Heart left ventricle (tissue), 16 donors: Measurements from ENCODE around the gene KRT80. TPM values are rescaled to one million over a fixed set of nuclear protein-coding genes. Genes with fewer than 3 reads are reported as not detected.

Experiments
- ATAC-seq, 4 donors: fragments of 200-7000 bp; cut with Tn5 transposase; one replicate each; pipeline ENCODE4 v1.9.1; 2020 to 2022; ENCODE audit warnings: moderate library complexity in 4 of 4, mild to moderate bottlenecking in 3 of 4, moderate number of reproducible peaks in 1 of 4
- DNase-seq, 5 donors: peaks; one replicate each; pipeline ENCODE4 v3.0.0-alpha.2; 2020
- H3K27ac ChIP-seq, 12 donors: fragments of 200-600 bp; sonication (generic) in 4 of 12; one replicate each; pipeline versions ENCODE4 v1.5.0 to v1.8.0; 2016 to 2022; ENCODE audit warnings: mild to moderate bottlenecking in 2 of 12
- H3K27me3 ChIP-seq, 9 donors: fragments of 200-600 bp; sonication (generic) in 2 of 9; one replicate each; pipeline versions ENCODE4 v1.5.1 to v1.8.0; 2016 to 2022; ENCODE audit warnings: mild to moderate bottlenecking in 3 of 9
- H3K36me3 ChIP-seq, 9 donors: fragments of 200-600 bp; sonication (generic) in 2 of 9; one replicate each; pipeline versions ENCODE4 v1.5.0 to v1.8.0; 2018 to 2022; ENCODE audit warnings: mild to moderate bottlenecking in 2 of 9
- H3K4me1 ChIP-seq, 12 donors: fragments of 200-600 bp; sonication (generic) in 4 of 12; one replicate each; pipeline versions ENCODE4 v1.5.0 to v1.8.0; 2016 to 2022; ENCODE audit warnings: mild to moderate bottlenecking in 3 of 12
- H3K4me3 ChIP-seq, 12 donors: fragments of 200-600 bp; sonication (generic) in 4 of 12; one replicate each; pipeline versions ENCODE4 v1.5.0 to v1.8.0; 2017 to 2022; ENCODE audit warnings: mild to moderate bottlenecking in 9 of 12, moderate library complexity in 4 of 12
- H3K9me3 ChIP-seq, 12 donors: fragments of 200-600 bp; sonication (generic) in 4 of 12; one replicate each; pipeline versions ENCODE4 v1.5.0 to v1.8.0; 2016 to 2022; ENCODE audit warnings: mild to moderate bottlenecking in 1 of 12
- POLR2A ChIP-seq, 2 donors: fragments of 450-650 bp; IDR thresholded peaks; one replicate each; pipeline ENCODE4 v1.6.1; 2017; ENCODE audit warnings: antibody characterized with exemption in 2 of 2, mild to moderate bottlenecking in 2 of 2, moderate library complexity in 2 of 2
- WGBS, 4 donors: extraction: QIAGEN DNeasy Blood & Tissue Kit in 2 of 4; methylation state at CpG; one replicate each; pipeline versions ENCODE4 v1.1.5 to v1.1.7; 2013 to 2018; 5-methylcytosine and 5-hydroxymethylcytosine counted together
- intact Hi-C, 10 donors: fragments of 100-400 bp; cut with DNase I; formaldehyde crosslinking; loops; one replicate each; pipeline versions ENCODE4 v1.11.1 to v1.14.2; 2022
- polyA plus RNA-seq, 2 donors: library from polyadenylated mRNA; stranded (reverse); fragments of 200-250 nt; gene quantifications; one replicate each; pipeline ENCODE4 v1.2.3, GENCODE V29; 2013
- total RNA-seq, 9 donors: library from RNA; depleted of rRNA in 2 of 9; stranded (reverse); fragments of >200 nt in 2 of 9; fragmentation: NEBNext Ultra II Directional in 3 of 9; extraction: Animal tissue kit (Norgen Biotek cat#: 25700) in 3 of 9; gene quantifications; one replicate each; pipeline versions ENCODE4 v1.1.0 to v1.2.4, GENCODE V29; 2016 to 2023
- TF ChIP-seq, protein P1 (sequence below), 12 donors: fragments of 200-600 bp; sonication (generic) in 4 of 12; IDR thresholded peaks; one replicate each; pipeline versions ENCODE4 v1.5.0 to v1.8.0; 2018 to 2022; ENCODE audit warnings: antibody characterized with exemption in 12 of 12, mild to moderate bottlenecking in 5 of 12
- donor health status: ischemic (EF 13 %, LVEDD 7.1; RV severe dilation, severe dysfunction).
- donor health status: healthy with polysubstance abuse.
- donor health status: DM: no; HTN: yes; CAD: no.
- donor health status: DM: no; HTN: no; CAD: no.
- donor health status: ischemic (EF 25% LVEDD 6.9; RV normal size, moderate dysfunction).
- donor health status: ischemic (EF 25% LVEDD 5.7; RV mildly dilated, moderate dysfunction).
- donor health status: healthy.
- donor health status: DM: yes; HTN: yes; CAD: no.
- donor health status: ischemic (EF 35%, LVEDD 5.7; RV mildly dilated, moderate dysfunction).
- donor health status: nonischemic (EF 11% LVEDD 7.7; RV severe dilation, severe dysfunction).
- donor health status: DM: yes; HTN: yes; CAD: no.
- donor health status: PGD.
- donor health status: ischemic (EF 29% LVEDD 5.4; RV normal size, mild dysfunction).
- donor health status: nonischemic (EF 23%, LVEDD 6.1; RV moderate dilation, normal function).

KRT80 gene
- total and polyA plus RNA-seq, 11 donors: 0.08 to 1.2 (median 0.24) TPM; not detected in 2

DNA sequence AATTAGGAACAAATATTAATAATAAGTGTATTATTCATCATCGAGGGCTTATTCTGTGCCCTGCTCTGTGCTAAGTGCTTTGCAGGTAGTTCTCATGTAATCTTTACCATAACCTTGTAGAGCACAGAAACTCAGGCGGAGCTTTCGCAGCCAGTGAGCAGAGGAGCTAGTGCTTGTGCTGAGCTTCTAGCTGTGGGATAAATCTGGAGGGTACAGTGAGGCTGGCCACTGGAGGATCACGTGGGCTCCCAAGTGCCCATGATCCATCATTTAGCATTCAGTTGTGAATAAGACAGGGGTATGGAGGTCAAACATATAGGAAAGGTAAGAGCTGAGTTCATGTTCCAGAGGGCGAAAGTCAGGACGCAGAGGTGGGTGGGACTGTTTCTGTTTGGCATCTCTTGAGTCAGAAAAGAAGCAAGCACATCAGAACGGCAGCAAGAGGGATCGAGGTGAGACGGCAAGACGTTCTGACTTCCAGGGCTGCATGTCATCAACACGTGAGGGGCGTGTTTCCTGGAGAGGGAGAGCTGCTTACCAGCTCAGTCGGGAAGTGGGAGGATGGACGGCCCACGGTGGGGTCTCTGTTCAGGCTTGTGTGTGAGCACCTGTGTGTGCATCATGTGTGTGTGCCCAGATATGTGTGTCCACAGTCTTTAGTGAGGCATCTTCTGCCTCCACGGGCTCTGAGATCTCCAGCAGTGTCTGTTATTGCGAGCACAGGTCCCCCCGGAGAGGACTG lies 16.8 kb upstream of the KRT80 start:
- no peak for ATAC-seq
- Histone ChIP-seq H3K27ac (no peak overlapping the region), H3K36me3 (no peaks in the 10 kb centered on the region), H3K27me3 (peaks cover 0 to 6% (median 0%) of the 10 kb centered on the region in 9 donors), H3K4me3 (no peak overlapping the region), H3K9me3 (no peaks in the 10 kb centered on the region), H3K4me1 (peaks cover 6 to 30% (median 12%) of the 10 kb centered on the region in 12 donors)
- 63 to 76% (median 68%) methylated on average over 18 of the region's 18 CpGs for WGBS, 4 donors
- DNase-seq: peak in 2 of 5 donors; percentile 20 to 39
- no peak for TF ChIP-seq POLR2A (IDR thresholded peaks at IDR 0.05)
- TF ChIP-seq, protein P1, sequence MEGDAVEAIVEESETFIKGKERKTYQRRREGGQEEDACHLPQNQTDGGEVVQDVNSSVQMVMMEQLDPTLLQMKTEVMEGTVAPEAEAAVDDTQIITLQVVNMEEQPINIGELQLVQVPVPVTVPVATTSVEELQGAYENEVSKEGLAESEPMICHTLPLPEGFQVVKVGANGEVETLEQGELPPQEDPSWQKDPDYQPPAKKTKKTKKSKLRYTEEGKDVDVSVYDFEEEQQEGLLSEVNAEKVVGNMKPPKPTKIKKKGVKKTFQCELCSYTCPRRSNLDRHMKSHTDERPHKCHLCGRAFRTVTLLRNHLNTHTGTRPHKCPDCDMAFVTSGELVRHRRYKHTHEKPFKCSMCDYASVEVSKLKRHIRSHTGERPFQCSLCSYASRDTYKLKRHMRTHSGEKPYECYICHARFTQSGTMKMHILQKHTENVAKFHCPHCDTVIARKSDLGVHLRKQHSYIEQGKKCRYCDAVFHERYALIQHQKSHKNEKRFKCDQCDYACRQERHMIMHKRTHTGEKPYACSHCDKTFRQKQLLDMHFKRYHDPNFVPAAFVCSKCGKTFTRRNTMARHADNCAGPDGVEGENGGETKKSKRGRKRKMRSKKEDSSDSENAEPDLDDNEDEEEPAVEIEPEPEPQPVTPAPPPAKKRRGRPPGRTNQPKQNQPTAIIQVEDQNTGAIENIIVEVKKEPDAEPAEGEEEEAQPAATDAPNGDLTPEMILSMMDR (IDR thresholded peaks at IDR 0.05): no peak
- intact Hi-C loops: no loop called here

DNA sequence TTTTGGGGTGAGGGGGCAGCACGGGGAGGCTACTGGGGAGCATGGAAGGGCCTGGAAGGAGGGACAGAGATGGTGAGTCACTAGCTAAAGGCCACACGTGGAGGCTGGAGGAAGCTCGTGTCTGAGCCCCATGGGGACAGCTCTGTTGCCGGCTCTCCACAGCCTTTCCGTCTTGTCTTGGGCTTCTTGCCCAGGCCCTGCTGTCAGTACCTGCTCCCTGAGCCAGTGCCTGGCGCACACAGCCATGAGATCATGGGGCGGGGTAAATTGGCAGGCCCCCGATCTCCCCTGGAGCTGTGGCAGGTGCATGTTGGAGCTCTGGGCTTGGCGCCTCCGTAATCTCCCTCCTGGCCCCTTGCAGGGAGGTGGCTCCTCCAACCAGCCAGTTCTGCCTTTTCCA lies 16.1 kb upstream of the KRT80 start:
- 3 to 17% (median 9%) methylated on average over 5 to 10 of the region's 10 CpGs for WGBS, 4 donors
- no peak for TF ChIP-seq POLR2A (IDR thresholded peaks at IDR 0.05)
- TF ChIP-seq, protein P1 (IDR thresholded peaks at IDR 0.05): no peak
- H3K27me3 ChIP-seq: peaks cover 0 to 6% (median 0%) of the 10 kb centered on the region in 9 donors
- H3K36me3 ChIP-seq: no peaks in the 10 kb centered on the region
- no peak overlapping the region for H3K4me3 ChIP-seq
- intact Hi-C loops: no loop called here
- peaks cover 6 to 33% (median 12%) of the 10 kb centered on the region in 12 donors for H3K4me1 ChIP-seq
- ATAC-seq: peak; percentile 60 to 92 (median 84)
- peak overlapping the region in 1 of 12 donors; percentile 12 for H3K27ac ChIP-seq
- H3K9me3 ChIP-seq: no peaks in the 10 kb centered on the region
- DNase-seq: peak; percentile 76 to 85 (median 81)

DNA sequence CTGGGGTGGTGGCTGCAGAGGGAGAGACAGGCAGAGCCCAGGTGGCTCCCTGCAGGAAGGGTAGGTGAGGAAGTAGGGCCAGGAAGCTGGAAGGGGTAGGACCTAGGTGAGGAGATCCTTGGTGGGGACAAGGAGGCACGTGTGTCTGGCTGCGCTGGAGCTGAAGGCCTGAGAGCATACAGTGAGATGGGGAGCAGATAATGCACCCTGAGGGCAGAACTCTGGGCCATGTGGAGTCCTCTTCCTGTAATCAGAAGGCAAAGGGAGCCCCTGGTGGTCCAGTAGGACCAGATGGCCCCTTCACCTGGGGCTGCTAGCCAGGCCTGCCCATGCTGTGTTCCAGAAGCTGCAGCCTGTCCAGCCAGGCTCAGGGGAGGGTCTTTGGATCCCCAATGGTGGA lies 15.3 kb upstream of the KRT80 start:
- Histone ChIP-seq H3K27ac (no peak overlapping the region), H3K27me3 (peaks cover 0 to 6% (median 0%) of the 10 kb centered on the region in 9 donors), H3K36me3 (no peaks in the 10 kb centered on the region), H3K9me3 (no peaks in the 10 kb centered on the region), H3K4me1 (peaks cover 6 to 41% (median 16%) of the 10 kb centered on the region in 12 donors), H3K4me3 (no peak overlapping the region)
- ATAC-seq (no peak), DNase-seq (peak in 2 of 5 donors; percentile 18 to 27)
- 95 to 96% (median 96%) methylated on average over 2 of the region's 2 CpGs for WGBS, 4 donors
- TF ChIP-seq, protein P1 (IDR thresholded peaks at IDR 0.05): no peak
- TF ChIP-seq POLR2A (IDR thresholded peaks at IDR 0.05): no peak
- intact Hi-C loops: no loop called here

DNA sequence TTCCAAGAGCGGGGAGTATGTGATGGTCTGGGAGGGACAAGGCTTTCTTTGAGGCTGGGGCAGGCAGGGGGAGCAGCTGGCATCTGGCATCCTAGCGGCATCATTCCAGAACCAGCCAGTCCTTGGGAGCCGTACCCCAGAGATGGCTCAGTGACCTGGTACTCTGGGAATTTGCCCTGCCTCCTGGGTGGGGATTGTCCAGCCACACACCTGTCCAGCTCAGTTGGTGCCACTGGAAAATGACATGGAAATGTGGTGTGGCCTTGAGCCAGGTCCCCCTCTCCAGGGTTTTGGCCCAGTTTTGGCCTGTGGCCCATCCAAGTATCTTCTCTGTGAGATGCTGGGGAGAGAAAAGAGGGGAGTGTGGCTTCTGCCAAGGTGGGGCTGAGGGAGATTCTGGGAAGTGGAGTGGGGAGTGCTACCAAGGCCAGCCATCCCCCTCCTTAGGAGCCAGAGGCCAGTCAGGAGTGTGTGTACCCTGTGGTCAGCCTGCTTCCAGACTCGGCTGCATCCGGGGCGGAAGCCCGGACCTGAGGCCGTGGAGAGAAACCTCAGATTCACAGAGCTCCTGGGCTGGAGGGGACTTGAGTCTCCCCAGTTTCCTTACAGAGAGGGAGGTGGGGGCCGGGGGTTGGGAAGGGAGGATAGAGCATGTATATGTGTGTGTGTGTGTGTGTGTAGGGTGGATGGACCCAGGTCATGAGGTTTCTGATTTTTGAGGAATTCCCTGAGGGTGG lies 14.7 kb upstream of the KRT80 start:
- peaks cover 0 to 6% (median 0%) of the 10 kb centered on the region in 9 donors for H3K27me3 ChIP-seq
- intact Hi-C loops: no loop called here
- 96 to 97% (median 96%) methylated on average over 8 to 9 of the region's 9 CpGs for WGBS, 4 donors

More for the DNA sequence above, 14.7 kb upstream of the KRT80 start:
- Histone ChIP-seq H3K9me3 (no peaks in the 10 kb centered on the region), H3K27ac (no peak overlapping the region), H3K4me3 (no peak overlapping the region), H3K36me3 (no peaks in the 10 kb centered on the region), H3K4me1 (peaks cover 6 to 44% (median 16%) of the 10 kb centered on the region in 12 donors)
- no peak for TF ChIP-seq POLR2A (IDR thresholded peaks at IDR 0.05)
- TF ChIP-seq, protein P1 (IDR thresholded peaks at IDR 0.05): no peak
- ATAC-seq (no peak), DNase-seq (peak in 2 of 5 donors; percentile 13 to 36)
